Measurements from ENCODE around the gene CTDSP2.
"Not testable (repeated sequence)": the region's sequence is repeated elsewhere in the genome, so short reads cannot be mapped to it uniquely, and the experiment has no call there.

DNA sequence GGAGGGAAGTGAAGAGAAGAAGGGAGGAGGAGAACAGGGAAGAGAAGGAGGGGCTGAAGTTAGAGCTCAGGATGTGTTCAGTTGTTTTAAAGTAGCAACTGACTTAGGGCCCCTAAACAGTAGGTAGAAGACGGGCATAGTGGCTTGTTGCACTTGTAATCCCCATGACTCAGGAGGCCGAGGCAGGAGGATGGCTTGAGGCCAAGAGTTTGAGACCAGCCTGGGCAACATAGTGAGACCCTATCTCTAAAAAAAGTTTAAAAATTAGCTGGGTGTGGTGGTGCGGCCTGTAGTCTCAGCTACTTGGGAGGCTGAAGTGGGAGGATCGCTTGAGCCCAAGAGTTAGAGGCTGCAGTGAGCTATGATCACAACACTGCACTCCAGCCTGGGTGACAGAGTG, 40.4 kb upstream of the CTDSP2 start:
- not testable (repeated sequence) for TF ChIP-seq JUN (IDR thresholded peaks at IDR 0.05); TP53 (CRISPR knock-in tag; IDR thresholded peaks at IDR 0.05); MAZ (IDR thresholded peaks at IDR 0.05; ENCODE audit: borderline replicate concordance, low read depth, low read length); NFE2L2 (conservative IDR thresholded peaks at IDR 0.05; ENCODE audit: low read length); EP300 (IDR thresholded peaks at IDR 0.05); CEBPB (IDR thresholded peaks at IDR 0.05); MAX (IDR thresholded peaks at IDR 0.05); POLR2A (IDR thresholded peaks at IDR 0.05; ENCODE audit: low read length); RFX5 (IDR thresholded peaks at IDR 0.05)
- TF ChIP-seq, protein P1, sequence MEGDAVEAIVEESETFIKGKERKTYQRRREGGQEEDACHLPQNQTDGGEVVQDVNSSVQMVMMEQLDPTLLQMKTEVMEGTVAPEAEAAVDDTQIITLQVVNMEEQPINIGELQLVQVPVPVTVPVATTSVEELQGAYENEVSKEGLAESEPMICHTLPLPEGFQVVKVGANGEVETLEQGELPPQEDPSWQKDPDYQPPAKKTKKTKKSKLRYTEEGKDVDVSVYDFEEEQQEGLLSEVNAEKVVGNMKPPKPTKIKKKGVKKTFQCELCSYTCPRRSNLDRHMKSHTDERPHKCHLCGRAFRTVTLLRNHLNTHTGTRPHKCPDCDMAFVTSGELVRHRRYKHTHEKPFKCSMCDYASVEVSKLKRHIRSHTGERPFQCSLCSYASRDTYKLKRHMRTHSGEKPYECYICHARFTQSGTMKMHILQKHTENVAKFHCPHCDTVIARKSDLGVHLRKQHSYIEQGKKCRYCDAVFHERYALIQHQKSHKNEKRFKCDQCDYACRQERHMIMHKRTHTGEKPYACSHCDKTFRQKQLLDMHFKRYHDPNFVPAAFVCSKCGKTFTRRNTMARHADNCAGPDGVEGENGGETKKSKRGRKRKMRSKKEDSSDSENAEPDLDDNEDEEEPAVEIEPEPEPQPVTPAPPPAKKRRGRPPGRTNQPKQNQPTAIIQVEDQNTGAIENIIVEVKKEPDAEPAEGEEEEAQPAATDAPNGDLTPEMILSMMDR (IDR thresholded peaks at IDR 0.05): not testable (repeated sequence)
- TF ChIP-seq, protein P2, sequence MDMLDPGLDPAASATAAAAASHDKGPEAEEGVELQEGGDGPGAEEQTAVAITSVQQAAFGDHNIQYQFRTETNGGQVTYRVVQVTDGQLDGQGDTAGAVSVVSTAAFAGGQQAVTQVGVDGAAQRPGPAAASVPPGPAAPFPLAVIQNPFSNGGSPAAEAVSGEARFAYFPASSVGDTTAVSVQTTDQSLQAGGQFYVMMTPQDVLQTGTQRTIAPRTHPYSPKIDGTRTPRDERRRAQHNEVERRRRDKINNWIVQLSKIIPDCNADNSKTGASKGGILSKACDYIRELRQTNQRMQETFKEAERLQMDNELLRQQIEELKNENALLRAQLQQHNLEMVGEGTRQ (IDR thresholded peaks at IDR 0.05): not testable (repeated sequence)
